HG02623 (cell line): ENCODE results near the gene MRPL30.
"Not testable (repeated sequence)": the region's sequence is repeated elsewhere in the genome, so short reads cannot be mapped to it uniquely, and the experiment has no call there.

Experiments used
- ATAC-seq: cut with Tn5 transposase; IDR thresholded peaks from one replicate; pipeline ENCODE4 v1.9.1; 2021; ENCODE audit warnings: moderate library complexity; ENCODE audit not compliant: unreplicated experiment

MRPL30 gene

GRCh38 chr2:99183025-99183424, 2.0 kb downstream of the MRPL30 start:
- ATAC-seq = no peak

DNA sequence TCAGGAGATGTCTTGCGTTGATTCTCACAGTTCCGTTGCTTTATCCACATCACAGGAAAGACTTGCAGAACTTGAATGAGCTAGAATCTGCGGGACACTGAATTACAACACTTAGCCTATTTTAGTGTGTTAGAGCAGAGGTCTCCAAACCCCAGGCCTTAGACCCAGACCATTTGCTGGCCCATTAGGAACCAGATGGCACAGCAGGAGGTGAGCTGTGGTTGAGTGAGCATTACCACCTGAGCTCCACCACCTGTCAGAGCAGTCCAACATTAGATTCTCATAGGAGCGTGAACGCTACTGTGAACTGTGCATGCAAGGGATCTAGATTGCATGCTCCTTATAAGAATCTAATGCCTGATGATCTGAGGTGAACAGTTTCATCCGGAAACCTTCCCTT, 3.8 kb downstream of the MRPL30 start:
- no peak for ATAC-seq

DNA sequence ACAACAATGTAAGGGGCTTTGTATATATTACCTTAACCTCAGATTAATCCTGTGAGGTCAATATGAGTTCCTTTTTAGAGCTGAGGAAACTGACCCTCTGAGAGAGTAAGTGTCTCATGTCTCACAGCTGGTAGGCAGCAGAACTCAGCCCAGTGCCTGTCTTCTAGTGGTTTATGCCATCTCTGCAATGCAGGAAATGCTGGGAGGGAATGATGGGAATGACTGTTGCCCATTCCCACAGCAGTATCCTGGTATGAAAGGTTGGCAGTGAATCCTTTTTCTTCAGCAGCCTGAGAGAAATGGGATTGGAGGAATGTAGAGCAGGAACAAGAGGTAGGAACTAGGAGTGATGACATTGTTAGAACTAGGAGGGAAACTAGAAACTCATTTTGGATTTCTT, 6.0 kb downstream of the MRPL30 start:
- no peak for ATAC-seq

GRCh38 chr2:99188357-99188756, 7.4 kb downstream of the MRPL30 start:
- ATAC-seq = no peak

DNA sequence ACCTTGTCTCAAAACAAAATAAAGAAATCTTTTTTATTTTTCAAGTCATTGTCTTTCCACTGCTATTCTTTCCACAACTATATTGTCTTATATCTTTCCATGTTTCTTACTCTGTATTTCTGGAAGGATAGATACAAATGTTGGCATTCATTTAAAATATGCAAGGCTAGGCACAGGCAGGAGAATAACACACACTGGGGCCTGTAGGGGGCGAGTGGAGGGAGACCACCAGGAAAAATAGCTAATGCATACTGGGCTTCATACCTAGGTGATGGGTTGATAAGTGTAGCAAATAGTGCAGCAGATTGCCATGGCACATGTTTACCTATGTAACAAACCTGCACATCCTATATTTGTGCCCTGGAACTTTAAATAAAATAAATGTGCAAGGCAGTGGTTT, 9.6 kb downstream of the MRPL30 start:
- ATAC-seq = no peak

GRCh38 chr2:99192364-99192763, 11.4 kb downstream of the MRPL30 start:
- not testable (repeated sequence) for ATAC-seq

DNA sequence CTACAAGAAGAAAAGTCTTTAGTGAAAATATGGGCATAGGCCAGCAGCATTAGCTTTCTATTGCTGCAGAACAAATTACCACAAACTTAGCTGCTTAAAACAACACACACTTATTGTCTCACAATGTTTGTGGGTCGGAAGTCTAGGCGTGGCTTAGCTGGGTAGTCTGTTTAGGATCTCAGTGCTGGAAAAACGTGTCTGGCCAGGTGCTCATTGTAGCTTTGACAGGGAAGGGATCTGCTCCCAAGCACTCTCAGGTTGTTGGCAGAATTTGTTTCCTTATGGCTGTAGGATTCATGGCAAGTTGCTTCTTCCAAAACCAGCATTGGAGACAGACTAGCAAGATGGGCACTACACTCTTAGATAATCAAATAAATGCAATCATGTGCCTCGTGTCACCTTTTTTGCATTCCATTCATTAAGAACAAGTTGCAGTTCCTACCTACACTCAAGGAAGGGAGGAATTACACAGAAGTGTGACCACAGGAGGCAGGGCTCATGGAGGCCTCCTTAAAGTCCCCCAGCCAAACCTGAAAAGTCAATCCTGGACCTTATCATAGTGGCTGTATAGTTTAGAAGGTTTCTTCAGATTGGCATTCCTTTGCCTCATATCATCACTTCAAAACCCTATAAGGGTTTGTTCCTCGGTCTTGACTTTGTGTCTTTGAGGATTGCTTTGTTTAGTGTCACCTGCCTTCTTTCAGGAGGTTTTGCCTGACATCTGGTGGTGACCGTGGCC, 17.3 kb downstream of the MRPL30 start:
- ATAC-seq = no peak

GRCh38 chr2:99200076-99200800, 19.3 kb downstream of the MRPL30 start:
- no peak for ATAC-seq

GRCh38 chr2:99201959-99202678, 21.1 kb downstream of the MRPL30 start:
- ATAC-seq = no peak

DNA sequence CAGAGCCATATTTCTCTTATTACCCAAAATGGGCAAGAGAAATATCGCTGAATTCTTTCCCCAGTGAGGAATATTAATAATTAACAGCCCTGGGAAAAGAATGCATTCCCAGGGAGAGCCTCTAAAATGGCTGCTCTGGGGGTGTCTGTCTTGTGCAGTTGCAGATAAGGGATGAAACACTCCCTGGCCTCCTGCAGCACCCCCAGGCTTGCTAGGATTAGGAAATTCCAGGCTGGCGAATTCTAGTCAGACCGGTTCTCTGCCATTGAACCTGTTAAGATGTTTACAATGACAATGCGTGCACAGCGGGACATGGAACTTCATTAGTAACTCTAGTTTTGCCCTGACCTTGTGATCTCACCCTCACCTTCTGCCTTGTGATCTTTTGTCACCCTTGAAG, 24.5 kb downstream of the MRPL30 start:
- no peak for ATAC-seq

- no peak for ATAC-seq
Measured at GRCh38 chr2:99216096-99216495, 35.1 kb downstream of the MRPL30 start.

DNA sequence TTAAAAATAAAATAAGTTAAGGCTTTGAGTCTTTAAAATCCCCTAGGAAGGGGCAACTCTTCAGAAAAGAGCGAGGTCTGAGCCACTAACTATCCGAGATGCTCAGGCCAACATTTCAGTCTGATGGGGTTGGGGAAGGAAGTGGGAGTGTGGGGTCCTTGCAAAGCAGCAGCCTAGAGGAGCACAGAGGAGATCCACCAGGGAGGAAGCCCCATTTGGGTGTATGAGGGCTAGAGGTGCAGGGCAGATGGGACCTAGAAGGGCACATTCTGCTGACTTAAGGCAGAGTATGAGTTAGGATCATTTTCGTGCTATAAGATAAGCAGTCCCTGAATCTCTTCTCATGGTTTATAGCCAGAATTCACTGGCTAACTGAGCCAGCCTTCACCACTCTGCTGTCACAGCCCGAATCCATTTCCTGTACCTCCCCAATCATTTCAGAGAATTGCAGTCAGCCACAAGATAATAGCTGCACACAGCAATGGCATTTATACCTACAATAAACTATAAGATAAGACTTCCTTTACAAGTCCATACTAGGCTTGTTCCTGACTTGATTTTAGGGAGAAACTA, 37.0 kb downstream of the MRPL30 start:
- no peak for ATAC-seq

DNA sequence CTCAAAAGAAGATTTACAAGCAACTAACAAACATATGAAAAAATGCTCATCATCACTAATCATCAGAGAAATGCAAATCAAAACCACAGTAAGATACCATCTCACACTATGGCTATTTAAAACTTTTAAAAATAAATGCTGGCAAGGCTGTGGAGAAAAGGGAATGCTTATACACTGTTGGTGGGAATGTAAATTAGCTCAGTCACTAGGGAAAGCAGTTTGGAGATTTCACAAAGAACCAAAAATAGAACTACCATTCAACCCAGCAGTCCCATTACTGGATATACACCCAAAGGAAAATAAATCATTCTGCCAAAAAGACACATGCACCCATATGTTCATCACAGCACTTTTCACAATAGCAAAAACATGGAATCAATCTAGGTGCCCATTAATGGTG, 52.2 kb downstream of the MRPL30 start:
- ATAC-seq = not testable (repeated sequence)

- no peak for ATAC-seq
Measured at GRCh38 chr2:99238599-99238998, 57.6 kb downstream of the MRPL30 start.

DNA sequence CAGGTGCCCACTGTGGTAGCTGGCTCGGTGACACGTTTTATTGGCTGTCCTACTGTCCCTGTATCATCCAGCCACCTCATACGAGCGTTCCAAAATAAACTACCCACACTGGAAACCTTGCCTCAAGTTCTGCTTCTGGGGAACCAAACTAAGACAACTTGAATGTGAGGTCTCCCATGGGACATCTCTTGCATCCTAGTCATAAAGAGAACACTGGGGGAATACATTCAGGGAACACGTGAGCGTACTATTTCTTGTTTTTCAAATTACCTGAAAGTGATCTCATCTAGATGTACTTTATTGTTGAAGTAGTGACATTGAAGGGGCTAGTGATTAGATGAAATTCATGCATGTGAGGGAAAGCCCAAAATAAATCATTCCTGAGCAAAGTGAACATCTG, 59.4 kb downstream of the MRPL30 start:
- no peak for ATAC-seq

- no peak for ATAC-seq
Measured at GRCh38 chr2:99242151-99242550, 61.2 kb downstream of the MRPL30 start.
